GM19463 (cell line): Measurements from ENCODE around the gene CATSPERD.
"Not testable (repeated sequence)": the region's sequence is repeated elsewhere in the genome, so short reads cannot be mapped to it uniquely, and the experiment has no call there.

ENCODE experiments used
- ATAC-seq: cut with Tn5 transposase; IDR thresholded peaks from one replicate; pipeline ENCODE4 v1.9.1; 2021; ENCODE audit warnings: mild to moderate bottlenecking, moderate library complexity; ENCODE audit not compliant: unreplicated experiment

The CATSPERD gene

DNA sequence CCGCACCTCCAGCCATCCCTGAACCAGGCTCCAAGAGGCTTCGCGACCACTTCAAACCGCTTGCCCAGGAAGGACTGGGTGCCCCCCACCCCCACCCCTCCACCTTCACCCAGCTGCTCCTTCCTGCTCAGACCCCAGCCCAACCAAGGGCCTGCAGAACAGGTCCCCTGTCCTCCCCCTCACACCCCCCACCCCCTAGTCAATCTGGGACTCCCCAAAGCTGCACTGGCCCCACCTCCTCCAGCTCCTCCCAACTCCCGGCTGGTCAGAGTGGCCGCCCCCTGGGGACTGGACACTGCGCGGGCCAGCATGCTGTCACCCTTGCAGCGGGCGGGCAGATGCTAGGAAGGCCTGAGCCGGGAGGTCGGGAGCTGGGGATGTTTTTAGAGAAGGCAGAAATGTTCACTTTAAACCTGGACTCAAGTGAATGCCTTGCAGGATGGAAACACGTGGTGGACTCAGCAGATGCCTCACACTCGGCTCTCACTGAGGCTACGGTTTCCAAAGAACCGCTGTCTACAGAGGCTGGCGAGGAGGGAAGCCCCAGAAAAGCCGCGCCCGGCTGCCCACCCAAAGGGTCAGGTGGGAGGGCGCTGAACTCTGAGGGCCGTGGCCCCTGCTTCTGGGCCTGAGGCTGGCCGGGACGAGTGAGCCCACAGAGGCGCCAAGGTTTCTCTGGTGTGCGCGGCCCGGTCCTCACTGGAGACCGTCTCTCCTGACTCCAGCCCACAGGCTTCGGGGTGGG lies 22.4 kb upstream of the CATSPERD start:
- ATAC-seq: no peak

DNA sequence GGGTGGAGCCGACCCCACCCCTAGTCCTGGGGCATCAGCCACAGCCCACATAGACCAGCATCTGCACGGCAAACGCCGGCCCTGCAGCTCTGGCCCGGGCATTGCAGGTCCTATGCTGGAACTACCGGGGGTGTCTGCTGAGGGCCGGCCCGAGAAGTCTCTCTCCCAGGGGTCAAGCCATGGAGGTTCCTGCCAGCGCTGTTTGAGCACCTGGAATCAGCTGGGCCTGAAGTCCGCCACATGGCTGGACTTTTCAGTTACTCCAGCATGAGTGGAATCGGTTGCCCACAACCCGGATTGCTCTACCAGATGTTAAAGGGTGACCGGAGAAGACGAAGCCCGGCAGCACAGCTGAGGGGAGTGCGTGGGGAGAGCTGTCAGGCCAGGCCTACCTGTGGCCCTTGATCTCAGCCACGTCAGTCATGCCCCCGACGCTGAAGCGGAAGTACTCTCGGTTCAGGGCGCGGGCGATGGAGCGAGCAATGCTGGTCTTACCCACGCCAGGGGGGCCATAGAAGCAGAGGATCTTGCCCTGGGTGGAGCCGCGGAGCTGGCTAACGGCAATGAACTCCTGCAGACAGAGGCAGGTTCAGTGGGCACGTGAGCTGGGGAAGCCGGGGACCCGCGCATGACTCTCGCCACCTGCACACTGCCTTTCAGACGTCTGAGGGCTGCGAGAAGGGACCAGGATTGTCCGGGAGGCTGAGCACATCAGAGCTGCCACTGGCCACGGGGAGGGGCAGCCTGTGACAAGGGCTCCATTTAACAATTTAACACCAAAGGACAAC lies 21.6 kb upstream of the CATSPERD start:
- no peak for ATAC-seq

DNA sequence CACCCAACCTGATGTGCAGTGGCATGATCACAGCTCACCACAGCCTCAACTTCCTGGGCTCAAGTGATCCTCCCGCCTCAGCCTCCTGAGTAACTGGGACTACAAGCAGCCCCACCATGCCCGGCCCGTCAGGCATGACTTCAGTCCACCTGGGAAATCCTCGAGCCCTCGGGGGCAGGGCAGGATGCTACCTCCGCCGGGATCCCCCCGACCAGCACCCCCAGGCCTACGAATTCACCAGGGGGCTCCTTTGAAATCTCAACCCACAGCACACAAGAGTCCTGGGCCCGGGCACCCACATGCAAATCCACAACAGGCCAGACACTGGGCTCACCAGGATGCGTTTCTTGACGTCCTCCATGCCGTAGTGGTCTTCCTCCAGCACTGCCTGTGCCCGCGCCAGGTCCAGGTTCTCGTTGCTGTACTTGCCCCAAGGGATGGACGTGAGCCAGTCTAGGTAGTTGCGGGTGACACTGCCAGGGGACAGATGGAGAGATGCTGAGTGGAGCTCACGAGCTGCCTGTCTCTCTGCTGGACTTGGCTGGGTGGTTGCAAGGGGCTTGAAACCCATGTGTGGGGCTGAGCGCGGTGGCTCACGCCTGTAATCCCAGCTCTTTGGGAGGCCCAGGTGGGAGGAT lies 19.9 kb upstream of the CATSPERD start:
- no peak for ATAC-seq

DNA sequence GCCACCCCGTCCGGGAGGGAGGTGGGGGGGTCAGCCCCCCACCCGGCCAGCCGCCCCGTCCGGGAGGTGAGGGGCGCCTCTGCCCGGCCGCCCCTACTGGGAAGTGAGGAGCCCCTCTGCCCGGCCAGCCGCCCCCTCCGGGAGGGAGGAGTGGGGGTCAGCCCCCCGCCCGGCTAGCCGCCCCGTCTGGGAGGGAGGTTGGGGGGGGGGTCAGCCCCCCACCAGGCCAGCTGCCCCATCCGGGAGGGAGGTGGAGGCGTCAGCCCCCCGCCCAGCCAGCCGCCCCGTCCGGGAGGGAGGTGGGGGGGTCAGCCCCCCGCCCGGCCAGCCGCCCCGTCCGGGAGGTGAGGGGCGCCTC lies 18.4 kb upstream of the CATSPERD start:
- ATAC-seq: not testable (repeated sequence)

DNA sequence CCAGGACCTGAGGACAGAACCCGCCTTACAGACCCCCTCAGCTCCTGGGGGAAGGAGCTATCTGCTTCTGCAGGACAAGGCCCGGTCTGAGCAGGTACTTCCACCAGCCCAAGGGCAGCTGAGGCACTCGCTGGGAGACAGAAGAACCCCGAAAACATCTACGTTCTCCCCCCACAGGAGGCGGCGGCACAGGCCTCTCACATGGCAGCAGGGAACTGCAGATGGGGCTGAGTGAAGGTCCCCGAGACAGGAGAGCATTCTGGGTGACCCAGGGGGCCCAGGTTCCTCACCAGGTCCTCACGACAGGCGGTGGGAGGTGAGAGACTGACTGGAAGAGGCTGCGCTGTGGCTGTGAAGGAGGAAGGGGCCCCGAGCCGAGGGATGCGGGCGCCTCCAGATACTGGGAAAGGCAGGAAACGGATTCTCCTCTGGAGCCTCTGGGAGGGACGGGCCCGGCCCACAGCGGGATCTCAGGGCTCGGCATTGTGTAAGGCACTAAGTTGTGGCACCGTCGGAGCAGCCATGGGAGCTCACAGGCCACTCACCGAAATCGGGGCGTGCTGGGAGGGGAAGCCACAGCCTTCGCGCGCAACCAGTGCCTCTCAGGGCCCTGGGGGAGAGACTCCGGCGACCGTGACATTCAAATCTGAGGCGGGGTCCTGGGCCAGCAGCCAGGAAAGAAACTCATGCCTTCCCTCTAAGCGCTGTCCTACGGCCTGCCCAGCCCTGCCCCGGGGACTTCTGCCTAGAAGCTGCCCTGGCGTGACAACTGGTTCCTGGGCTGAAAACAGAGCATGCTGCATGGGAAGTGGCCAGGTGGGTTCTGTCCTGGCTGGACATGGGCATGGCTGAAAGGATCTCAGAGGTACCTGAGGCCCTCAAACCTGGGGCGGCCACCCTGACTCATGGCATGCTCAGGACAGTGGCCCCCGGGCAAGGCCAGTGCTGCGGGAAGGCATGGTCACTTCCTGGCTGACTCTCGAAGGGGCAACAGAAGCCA lies 16.3 kb upstream of the CATSPERD start:
- no peak for ATAC-seq

DNA sequence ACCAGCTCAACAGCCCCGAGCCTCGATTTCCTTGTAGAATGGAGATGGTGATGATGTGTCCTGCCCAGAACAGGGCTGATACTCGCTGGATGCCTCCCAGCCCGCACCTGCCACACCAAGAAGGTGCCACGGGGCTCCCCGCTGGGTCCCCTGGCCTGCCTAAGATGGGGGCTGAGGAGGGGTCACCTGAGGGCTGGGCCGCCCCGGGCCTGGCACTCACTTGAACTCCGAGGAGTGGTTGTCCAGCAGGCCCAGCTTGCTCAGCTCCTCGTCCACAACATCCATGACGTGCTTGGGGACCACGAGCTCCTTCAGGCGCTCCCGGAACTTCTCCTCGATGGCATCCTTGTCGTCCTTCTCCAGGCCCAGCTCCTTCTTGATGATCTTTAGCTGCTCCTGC lies 14.9 kb upstream of the CATSPERD start:
- ATAC-seq: no peak

DNA sequence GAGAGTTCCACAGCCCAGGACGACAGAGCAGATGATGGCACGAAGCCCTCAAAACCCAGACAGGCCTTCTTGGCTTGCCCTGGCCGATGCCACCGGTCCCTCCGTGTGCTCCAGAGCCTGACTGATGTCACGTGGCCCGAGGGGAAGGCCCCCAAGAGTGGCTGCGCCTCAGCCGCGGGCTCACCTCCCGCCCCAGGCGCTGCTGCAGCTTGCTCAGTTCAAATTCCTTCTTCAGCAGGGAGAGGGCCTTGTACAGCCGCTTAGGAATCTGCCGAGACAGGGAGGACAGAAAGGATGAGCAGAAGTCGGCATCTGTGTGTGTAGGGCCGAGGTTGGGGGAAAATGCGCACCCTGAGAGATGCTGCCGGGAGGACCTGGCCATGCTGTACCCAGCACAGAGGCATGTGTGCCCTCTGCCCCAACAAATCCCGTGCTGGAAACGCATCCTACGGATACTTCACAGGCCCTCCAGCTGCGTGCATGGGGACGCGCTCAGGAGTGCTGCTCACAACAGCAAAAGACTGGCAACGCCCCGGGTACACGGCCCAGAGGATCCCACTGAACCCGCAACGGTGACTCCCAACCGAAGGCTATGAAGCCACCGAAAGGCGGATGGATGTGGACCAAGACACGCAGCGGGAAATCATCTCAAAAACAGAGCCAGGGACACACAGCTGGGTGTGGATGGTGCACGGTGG lies 13.4 kb upstream of the CATSPERD start:
- ATAC-seq: no peak

DNA sequence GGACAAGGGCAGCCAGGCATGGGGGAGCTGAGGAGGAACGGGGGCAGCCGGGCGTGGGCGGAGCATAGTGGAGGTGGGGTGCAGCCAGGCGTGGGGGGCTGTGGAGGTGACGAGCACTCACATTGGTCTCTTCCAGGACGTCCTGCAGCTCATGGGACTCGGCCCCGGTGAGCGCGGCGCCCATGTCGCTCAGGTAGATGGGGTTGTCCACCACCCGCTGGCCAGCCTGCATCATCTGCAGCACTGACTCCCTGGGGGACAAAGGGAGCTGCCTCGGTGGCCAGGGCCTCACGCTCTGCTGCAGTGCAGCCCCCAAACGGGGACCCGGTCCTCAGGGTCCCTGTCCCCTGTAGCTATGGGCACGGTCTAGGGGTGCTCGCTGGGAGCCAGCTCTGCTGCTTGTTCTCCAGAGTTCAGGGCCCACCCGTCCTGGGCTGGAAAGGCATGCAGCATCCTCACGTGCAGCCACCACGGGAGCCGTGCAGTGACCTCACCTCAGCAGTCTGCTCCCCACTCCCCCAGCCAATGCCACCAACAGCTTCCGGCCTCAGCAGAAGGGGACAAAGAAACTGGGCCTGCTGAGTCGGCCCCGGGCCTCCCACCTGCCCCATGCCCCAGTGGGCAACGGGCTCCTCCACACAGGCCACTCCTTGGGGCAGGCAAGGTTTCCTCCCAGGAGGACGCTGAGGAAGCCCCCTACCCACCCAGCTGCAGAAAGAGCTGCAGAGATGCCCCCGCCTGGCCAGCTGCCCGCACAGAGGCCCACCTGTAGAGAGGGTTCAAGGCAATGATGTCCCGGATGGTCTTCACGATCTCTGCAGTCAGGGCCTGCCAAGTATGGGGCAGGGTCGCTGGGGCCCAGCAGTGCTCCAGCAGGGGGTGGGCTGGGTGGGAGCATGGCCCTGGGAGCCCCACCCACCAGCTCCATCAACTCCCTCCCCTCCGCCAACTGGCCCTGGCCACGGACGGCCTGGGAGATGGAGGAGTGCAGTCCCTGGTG lies 12.6 kb upstream of the CATSPERD start:
- no peak for ATAC-seq

DNA sequence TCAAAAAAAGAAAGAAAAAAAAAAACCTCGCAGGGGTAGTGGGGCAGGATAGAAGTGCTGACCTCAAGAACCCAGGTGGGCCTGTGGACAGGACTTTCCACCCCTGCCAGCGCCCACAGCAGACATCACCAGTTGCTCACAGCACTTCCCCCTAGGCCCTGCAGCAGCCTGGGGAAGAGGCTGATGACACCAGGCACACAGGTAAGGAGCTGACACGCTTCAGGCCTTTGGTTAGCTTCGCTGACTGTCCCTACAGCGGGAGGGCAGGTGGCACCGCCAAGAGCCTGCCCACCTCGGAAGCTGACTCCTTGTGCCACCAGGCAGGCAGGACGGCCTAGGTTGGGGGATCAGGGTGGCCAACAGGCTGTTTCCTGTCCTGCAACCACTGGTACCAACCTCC lies 9.4 kb upstream of the CATSPERD start:
- ATAC-seq: no peak

DNA sequence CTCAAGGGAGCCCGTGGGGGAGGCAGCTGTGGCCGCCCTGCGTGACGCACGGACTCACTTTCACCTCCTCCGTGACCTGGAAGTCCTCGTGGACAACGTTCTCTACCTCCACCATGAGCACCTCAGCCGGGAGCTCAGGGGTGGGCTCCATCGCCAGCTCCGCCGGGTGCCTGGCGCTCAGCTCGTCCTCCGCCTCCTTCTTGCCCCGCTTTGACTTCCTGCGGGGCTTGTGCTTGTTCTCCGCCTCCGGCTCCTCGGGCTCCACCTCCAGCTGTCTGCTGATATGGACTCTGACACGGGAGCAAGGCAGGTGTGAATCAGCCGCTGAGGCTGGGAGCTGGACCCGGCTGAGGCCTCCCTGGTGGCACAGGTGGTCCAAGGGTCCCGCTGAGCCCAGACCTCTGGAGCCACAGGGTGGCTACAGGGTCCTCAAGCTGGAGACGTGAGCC lies 8.7 kb upstream of the CATSPERD start:
- ATAC-seq: no peak

DNA sequence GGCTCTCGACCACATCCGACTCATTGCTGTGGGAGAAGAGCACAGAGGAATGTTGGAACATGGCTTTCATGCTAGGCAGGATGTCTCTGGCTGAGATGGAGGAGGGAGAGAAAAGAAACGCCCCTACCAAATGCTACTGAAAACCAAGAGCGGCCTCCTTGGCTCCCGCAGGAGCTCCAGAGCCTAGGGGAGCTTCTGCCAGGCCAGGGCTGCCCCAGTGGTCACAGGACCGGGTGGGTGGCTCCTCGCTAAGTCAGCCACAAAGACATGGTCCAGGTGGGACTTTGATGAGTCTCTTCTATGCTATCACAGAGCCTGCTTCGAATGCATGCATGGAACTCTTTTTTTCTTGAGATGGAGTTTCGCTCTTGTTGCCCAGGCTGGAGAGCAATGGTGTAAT lies 7.2 kb upstream of the CATSPERD start:
- no peak for ATAC-seq

DNA sequence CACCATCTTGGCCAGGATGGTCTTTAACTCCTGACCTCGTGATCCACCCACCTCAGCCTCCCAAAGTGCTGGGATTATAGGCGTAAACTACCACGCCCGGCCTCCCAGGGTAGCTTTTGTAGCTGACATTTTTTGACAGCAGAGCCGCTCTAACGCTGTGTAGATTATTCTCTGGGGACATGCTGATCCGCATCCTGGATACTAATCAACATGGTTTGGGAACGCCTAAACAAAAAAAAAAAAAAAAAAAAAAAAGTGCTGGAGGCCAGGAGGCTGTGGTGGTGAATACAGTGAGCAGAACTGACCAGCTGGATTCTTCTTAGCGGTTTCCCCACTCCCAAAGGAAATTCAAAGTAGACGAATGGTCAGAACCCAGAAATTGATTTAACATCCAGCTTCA lies 5.6 kb upstream of the CATSPERD start:
- no peak for ATAC-seq

DNA sequence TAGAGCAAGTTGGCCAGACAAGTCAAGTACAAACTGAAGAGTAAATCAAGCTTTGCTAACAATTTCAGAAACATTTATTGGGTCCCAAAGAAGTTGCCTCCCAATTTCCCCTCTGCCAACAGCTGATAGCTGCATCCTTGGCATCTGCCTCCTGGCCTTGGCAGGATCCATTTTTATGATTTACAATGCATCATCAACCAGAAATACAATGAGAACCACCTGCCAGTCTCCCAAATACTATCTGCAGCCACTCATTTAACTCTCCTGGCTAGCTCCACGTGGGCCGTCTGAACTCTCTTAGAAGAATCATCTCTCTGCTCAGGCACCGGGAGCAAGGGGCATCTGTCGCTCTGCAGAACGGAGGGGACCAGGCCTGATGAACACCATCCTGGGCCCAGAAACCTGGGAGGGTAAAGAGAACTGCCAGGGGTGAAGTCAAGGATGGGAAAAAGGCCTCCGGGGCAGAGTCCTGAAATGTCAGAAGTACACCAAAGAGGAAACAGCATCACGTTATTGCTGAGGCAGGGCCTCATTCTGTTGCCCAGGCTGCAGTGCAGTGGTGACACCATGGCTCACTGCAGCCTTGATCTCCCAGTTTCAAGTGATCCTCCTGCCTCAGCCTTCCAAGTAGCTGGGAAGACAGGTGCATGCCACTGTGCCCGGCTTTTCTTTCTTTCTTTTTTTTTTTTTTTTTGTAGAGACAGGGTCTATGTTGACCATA lies 3.1 kb upstream of the CATSPERD start:
- ATAC-seq: no peak

DNA sequence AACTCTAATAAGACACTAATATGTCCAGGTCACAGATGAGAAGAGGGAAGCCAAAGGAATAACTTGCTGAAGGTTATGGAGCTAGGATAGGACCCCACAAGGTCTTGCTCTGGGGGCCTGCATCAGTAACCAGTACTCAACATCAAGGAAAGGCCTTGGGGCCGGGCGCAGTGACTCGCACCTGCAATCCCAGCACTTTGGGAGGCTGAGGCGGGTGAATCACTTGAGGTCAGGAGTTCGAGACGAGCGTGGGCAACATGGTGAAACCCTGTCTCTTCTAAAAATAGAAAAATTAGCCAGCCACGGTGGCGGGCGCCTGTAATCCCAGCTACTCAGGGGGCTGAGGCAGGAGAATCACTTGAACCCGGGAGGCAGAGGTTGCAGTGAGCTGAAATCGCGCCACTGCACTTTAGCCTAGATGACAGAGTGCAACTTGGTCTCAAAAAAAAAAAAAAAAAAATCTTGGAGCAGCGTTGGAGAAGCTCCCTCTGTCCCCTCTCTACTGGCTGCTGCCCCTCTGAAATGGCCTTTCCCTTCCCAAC lies 2.3 kb upstream of the CATSPERD start:
- ATAC-seq: no peak

DNA sequence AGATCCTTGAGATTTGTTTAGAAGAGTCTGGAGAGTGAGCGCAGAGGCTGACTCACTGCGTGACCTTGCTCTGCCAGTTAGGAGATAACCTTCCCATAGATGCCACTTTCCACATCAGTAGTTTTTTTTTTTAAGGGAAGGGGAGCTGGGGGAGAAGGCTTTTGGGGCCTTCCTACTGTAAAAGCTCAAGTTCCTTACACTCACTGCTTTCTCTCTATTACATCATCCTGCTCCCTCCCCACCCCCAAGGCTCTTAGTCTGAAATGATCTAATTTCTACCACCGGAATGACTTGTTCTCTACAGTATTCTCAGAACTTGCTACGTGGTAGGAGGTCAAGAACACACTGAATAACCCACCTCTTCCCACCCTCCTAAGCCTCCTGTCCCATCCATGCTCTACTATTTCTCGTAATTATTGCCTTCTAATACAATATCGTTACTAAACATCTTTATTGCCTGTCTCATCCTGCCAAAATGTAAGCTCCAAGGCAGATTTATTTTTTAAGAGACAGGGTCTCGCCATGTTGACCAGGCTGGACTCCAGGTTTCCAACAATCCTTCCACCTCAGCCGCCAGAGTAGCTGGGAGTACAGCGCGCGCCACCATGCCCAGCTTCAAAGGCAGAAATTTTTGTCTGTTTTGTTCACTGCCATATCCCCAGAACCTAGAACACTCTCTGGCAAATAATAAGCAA lies 1.7 kb upstream of the CATSPERD start:
- ATAC-seq: no peak

DNA sequence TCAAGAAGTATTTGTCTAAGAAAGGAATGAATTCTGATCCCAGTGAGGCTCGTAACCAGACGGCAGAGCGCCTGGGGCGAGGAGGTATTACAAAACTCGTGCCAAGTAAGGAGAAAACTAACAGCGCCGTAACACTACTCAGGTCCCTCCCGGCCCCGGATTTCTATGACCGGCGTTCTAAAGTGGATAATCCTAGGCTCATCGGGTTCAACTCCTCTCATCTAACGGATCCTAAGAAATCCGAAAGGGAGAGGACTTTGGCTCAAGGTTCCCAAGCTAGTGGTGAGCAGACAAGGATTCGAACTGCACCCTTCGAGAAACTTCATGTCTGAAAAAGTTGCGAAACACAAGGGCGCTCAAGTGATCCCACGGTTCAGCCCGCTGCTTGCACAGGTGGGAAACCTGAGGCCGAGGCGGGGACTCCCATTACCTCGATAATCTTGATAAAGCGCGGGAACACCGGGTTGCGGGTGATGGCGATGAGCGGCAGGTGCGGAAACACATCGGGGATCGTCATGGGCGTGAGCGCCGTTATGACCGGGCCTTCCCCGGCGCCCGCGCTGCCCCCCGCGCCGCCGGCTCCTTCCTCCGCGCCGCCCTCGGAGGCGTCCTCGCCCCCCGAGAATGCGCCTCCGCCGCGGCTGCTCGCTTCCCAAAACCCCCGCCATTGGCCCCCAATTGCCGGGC lies 1.0 kb upstream of the CATSPERD start:
- ATAC-seq: no peak
